Fibroblast of skin of abdomen (primary cell): ENCODE measurements around the gene KNOP1.
"Not testable (repeated sequence)": the region's sequence is repeated elsewhere in the genome, so short reads cannot be mapped to it uniquely, and the experiment has no call there.

ENCODE experiments used
- DNase-seq: peaks from one replicate; pipeline ENCODE4 v3.0.0-alpha.2; 2013

Gene KNOP1

DNA sequence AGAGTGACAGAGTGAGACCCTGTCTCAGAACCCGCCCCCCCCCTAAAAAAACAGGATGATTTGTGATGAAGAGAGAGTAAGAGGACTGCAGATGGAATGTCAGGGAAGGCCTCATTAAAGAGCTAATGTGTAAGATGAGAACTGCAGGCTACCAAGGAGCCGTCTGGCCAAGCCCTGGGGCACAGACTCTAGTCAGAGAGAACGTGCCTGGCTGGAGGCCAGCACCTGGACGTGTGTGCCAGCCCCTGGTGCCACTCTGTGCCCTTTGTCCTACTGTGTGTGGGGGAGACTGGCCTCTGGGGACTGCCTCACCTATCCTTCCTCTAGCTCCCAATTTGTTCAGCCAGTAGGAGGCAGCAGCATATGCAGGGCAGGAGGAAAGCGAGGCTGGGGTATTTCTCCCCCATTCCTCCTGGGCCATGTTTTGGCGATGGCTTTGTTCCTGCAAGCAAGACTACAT, 37.1 kb downstream of the KNOP1 start:
- no peak for DNase-seq

DNA sequence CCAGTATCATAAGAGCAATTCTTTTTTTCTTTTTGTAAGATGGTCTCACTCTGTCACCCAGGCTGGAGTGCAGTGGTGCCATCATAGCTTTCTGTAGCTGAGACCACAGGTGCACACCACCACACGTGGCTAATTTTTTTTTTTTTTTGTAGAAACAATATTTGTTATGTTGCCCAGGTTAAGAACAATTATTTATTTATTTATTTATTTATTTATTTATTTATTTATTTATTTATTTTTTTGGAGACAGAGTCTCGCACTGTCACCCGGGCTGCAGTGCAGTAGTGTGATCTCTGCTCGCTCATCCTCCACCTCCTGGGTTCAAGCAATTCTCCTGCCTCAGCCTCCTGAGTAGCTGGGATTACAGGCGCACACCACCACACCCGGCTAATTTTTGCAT, 38.7 kb downstream of the KNOP1 start:
- not testable (repeated sequence) for DNase-seq

DNA sequence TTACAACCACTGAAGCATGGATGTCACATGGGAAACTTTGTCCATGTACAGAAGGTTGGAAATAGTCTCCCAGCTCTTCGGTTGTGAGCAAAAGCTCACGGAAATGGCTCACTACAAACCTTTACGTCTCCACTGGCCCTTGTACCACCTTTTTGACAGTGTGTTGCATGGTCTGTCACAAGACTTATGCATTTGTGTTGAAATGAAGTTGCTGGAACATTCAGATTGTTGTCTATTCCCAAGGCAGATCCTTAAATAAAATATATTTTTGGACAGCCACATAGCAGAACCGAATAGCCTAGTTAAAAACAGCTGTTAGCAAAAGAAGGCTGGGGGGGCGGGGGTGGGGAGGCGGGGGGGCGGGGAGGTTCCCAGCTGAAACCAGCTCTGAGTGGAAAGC, 39.2 kb downstream of the KNOP1 start:
- no peak for DNase-seq

DNA sequence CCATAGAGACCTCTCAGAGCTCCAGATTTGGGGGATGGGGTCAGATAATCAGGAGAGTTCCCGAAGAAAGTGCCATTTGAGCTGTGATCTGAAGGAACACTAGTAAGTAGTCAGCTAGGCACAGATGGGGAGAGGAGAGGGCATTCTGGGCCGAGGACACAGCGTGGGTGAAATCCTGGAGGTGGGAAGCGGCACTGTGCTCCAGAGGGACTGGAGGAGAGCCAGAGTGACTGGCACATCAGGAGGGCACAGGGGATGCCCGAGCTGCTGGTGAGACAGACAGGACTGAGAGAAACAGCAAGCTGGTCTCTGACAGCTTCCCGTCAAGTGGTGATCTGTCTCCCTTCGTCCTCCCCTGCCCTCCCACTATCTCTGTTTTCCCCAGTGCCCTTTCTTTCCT, 40.6 kb downstream of the KNOP1 start:
- no peak for DNase-seq

DNA sequence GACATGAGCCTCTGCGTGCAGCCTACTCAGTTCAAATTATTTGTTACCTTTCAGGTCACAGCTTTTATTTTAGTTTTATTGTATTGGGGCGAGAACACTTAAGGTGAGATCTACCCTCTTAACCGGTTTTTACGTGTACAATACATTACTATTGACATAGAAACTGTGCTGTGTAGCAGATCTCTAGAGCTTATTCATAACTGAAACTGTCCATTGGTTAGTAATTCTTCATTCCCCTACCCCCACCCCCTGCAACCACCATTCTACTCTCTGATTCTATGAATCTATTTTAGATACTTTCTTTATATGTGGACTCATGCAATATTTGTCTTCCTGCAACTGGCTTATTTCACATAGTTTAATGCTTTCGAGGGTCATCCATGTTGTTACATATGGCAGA, 43.5 kb downstream of the KNOP1 start:
- no peak for DNase-seq

DNA sequence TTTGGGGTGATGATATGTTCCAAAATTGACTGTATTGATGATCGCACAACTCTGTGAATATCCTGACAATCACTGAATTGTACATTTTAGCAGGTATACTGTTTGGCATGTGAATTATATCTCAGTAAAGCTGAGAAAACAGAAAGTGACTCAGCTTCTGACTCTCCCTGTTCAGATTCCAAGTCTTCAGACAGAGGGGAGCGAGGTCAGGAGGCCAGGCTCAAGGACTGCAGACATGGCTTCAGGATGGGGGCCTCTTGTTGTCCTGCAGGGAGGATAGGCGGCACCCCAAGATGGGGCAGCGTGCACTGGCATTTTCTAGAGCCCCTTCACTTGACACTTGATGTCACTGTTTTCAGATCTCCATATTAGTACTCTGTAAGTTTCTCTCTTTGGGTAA, 45.6 kb downstream of the KNOP1 start:
- DNase-seq = no peak

DNA sequence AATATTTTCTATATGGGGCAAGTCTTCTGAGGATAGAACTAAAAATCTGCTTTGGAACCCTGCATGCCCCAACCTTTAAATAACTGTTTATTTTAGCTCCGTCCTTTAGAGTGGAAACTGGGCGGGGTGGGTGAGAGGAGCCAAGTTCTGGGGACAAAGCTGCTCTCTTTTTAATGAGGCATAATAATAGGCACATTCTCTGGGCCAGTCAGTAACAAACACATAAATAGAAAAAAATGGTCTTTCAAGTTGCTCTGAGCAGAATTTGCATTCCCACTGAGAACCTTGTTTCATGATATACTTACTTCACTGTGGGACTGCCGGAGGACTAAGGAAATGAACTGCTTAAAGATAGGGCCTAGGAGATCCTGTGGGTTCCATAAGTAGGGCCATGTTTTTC, 51.5 kb downstream of the KNOP1 start:
- no peak for DNase-seq

DNA sequence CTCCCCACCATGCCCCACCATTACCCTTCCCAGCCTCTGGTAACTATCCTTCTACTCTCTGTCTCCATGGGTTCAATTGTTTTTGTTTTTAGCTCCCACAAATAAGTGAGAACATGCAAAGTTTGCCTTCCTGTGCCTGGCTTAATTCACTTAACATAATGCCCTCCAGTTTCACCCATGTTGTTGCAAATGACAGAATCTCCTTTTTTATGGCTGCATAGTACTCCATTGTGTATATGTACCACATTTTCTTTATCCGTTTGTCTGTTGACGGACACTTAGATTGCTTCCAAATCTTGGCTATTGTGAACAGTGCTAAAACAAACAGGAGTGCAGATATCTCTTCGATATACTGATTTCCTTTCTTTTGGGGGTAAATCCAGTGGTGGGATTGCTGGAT, 52.7 kb downstream of the KNOP1 start:
- DNase-seq = not testable (repeated sequence)

DNA sequence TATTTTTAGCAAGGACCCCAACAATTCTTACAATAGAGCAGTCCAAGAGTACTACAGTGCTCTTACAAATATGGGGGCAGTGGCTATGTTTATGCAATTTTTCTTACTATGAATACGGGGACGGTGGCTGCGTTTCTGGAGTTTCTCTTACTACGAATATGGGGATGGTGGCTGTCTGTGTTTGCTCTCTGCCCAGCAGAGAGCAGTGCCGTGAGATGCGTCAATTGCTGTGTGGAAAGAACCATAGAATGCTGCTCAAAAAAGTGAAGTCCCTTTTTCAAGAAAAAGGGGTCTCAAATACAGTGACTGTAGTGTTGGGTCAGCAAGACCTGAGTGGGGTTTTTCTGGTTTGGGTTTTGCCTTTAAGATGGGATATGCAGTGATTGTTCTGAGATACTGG, 53.9 kb downstream of the KNOP1 start:
- no peak for DNase-seq

DNA sequence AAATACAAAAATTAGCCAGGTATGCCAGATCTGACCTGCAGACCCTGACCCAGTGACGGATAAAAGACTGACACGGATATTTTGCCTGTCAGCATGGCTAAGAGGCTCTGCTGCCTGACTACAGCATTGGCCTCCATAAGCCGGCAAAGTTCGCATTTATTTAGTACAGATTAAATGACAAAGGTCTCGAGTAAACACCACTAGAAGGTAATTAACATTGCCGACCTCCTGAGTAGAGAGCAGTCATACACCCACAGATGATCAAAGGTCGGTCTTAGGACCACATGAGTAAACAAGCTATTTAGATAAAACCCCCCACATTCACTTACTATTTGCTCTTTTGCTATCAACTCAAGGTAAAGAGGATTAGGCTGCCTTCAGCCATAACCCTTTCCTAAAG, 55.7 kb downstream of the KNOP1 start:
- no peak for DNase-seq

DNA sequence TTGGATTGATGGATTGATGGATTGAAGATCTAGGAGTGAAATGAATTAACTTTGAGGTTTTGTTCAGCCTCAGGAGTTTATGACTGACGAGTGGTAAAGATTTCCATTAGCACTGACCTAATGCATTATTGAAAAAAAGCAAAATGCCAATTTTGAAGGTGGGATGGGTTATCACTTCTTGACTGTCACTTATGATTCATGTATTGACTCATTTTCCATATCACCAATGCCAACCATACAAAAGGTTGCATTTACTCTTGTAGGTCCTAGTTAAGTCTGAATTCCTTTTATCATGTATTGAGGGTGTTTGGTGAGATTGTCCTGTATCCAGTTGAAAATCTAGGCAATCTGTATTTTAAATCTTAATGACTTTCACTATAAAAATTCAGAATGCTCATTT, 57.6 kb downstream of the KNOP1 start:
- no peak for DNase-seq

DNA sequence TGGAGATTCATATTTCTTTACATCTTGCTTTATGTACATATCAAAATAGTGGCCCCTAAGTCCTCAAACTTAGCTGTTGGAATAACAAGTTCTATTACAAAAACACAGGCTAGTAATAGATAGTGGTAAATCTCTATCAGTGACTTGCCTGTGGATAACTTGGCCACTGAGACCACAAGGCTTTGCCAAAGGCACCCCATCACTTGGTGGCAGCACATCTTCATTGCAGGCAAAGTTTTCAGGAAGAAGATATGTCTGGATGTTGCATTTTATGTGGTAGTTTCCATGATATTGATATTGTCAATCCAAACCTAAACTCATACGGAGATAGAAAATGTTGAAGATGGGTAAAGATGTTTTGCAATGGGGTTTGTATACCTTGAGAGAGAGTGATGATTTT, 58.5 kb downstream of the KNOP1 start:
- no peak for DNase-seq

DNA sequence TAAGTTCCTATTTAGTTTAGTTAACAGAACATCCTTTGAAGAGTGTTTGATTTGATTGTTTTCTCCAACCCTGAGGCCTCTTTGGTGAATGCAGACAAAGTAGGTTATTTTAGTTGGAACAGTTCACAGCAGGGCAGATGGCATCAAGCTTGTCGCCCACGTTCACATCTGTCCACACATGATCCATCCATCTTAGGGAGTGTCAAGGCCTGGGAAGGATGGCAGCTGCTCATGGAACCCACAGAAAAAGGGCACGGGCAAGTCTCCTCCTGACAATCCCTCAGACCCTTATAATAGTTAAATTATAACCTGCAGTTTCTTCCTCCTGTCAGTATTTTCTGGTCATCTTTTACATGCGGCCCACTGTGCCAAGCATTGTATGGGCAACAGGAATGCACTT, 60.2 kb downstream of the KNOP1 start:
- no peak for DNase-seq

DNA sequence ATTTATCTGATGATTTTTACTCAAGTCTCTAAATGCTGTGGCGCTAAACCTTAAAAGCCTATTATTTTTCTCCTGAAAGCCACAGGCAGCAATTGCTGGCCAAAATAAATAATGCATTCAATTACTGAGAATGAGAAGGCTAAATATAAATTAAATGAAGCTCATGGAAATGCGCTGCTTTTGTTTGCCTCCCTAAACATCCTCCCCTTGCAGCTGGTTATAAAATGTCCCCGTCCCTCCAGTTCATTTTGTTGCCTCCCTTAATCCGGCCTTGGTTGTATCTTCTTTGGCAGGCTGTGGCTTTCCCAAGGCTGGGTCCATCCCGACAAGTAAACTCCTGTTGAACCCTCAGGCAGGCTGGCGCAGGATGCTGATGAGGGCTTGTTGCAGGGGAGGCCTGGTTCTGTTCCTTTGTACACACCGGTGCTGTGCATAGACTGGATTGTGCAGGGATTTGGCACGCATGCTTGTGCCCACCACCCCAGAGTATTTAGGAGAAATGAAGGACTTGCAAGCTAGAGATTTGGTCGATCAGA, 62.7 kb downstream of the KNOP1 start:
- no peak for DNase-seq

DNA sequence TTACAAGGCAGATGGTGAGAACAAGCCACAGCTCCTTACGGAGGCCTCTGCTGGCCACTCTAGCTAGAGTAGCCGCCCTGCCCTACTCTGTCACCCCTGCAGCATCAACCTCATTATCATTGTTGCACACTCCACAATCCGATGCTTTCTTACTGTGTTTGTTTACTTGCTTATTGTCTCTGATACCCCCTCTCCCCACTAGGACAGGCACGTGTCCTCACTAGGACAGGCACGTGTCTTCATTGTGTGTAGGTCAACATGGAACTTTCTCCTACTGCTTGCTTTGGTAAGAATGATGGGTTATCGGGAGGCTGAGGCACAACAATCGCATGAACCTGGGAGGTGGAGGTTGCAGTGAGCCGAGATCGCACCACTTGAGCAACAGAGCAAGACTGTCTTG, 63.9 kb downstream of the KNOP1 start:
- no peak for DNase-seq
